COLO668 (cell line): ENCODE results near the gene FBLN7.

Source experiments
- DNase-seq: peaks from one replicate; lab custom pipeline; 2025; ENCODE audit not compliant: unreplicated experiment; lab: John Stamatoyannopoulos, UW

The FBLN7 gene

DNA sequence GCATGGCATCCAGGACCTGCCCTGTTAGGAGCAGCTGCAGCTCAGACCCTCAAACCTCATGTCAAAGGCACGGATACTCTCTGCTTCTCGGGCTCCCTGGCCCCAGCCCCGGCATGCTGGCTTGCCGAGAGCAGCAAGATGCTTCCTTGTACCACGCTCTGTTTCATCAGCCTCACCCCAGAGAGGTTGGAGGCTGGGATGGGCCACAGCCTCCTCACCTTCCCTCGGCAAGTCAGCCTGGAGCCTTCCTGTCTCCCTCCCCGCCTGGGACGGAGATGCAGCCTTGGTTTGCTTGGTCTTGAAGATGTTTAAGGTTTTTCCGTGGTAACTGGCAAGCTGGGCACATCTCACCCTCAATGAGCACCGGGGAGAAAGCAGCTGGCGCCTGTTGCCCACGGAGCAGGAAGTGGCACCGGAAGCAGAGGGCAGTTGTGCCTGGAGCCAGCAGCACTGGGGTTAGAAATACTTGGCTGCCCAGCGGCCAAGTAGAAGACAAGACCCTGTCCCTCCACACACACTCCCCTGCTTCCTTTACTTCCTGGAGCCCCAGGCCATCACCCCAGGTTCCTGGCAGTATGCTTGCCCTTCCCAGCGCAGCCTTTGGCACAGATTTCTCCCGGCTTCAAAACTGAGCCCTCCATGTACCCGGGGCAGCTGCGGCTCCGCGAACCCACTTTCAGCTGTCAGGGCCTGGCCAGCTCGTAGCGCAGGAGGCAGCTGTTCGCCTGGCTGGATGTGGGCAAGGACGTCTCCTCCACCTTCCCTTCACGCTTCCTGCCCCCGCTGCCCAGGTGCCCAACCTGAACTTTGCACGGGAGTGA, 17.4 kb downstream of the FBLN7 start:
- DNase-seq: peak; percentile 69

DNA sequence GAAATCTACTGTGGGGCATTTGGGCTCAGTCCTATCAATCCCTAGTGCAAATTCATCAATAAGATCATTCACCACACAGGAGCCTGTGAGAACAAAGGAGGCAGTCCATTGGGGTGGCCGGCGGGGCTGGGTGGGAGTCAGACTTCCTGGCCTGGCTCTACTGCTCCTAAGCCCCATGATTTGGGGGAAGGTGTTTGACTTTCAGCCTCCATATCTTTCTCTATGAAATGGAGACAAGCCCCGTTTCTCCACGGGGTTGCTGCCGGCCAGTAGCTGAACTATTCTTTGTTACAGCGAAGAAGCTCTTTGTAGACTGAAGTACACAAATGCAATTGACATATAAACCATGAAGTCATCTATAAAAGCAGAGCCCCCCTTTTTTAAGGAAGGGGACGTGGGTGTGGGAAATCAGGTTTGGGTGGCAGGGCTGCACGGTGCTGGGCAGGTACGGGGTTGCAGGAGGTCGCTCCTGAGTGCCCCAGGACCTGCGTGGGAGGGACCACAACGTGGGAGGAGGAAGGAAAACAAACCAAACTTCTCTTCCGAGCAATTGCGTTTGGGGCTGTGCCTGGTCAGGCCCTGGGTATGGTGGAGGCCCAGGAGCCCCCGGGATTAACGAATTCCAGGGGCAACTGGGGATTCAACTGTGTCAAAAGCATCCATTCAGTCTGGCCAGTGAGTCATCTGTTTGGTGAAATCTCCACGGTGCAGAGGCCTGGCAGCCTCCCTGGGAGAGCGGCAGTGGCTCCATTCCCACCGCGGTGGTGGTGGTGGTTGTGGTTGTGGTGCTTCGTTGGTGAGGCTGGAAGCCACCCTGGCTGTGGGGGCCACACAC, 18.2 kb downstream of the FBLN7 start:
- no peak for DNase-seq

DNA sequence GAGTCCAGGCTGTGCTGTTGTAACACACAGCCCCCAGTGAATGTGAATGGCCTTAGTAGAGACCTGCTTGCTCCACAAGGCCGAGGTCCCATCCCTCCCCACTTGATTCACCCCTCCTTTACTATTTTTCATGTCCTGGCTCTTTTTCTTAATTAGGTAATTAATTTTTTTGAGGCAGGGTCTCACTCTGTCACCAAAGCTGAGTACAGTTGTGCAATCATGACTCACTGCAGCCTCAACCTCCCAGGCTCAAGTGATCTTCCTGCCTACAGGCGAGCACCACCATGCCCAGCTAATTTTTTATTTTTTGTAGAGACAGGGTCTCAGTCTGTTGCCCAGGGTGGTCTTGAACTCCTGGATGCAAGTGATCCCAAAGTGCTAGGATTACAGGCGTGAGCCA, 19.3 kb downstream of the FBLN7 start:
- no peak for DNase-seq

DNA sequence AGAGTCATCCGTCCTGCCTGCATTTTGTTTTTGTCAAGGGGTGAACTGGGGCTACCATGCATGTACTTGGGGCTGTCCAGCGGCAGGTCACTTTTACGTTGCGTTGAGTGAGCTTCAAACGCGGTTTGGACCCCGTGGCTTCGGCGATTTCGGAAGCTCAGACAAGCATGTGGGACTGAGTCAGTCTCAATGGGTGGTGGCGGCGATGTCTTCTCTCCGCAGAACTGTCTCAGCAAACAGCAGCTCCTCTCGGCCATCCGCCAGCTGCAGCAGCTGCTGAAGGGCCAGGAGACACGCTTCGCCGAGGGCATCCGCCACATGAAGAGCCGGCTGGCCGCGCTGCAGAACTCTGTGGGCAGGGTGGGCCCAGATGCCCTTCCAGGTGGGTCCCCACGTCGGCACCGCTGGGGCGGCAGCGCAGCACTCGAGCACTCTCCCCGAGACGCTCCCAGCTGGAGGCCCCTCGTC, 21.3 kb downstream of the FBLN7 start:
- DNase-seq: peak; percentile 80

DNA sequence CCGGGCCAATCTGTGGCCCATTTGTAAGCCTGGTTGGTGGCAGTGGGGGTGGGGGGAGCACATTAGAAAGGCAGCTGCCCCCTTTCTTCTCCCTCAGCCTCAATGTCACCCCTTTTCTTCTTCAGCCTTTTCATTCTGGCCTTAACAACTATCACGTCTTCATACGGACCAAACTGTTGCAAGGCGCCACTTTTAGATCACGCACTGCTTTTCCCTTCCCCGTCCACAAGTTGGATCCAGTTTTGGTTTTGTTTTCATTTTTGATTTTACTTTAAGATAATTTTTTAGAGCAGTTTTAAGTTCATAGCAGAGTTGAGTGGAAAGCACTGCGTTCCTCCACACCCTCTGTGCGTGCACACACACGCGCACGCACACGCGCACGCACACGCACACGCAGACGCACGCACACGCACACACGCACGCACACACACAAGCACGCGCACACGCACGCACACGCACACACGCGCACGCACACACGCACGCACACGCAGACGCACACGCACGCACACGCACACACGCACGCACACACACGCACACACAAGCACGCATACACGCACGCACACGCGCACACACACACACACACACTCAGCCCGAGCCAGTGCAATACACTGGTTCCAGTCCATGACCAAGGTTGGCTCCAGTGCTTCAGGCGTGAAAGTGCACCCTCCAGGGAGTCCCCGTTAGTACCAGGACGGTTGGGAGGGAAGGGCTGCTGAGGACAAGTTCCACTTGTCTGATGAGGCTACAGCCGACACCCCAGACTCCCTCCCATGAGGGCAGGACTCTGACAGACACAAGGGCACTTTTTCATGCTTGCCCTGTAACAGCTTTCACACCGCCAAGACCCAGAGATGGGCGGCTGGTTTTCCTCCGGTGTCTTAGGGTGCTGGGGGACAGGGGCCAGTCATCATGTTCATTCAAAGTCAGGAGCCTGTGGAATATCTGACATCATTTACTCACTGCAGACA, 22.4 kb downstream of the FBLN7 start:
- peak; percentile 13 for DNase-seq

DNA sequence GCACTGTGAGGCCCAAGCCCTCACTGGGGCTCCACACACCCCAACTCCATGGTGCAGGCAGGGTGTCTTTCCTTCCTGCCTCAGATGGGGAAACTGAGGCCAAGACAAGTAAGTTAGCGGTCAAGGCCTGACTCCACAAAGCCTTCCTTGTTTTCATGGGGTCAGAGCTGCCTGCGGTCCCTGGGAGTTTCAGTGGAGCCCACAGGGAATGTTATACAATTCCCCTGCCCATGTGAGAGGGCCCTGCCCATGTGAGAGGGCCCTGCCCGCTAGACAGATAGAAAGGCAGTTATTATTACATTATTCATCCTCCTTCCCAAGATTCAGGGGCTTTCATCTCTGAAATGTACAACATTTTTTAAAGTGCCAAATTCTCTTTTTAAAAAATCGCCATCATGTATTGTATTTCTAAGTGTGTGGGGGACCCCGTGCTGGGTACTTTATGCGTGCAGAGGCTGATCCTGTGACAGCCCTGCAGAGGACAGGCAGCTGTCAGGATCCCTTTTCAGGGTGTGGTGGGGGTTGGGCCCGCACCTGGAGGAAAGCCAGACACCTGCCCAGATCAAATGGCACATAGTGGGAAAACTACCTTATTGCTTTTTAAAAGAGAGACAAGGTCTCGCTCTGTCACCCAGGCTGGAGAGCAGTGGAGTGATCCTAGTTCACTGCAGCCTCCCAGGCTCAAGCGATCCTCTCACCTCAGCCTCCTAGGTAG, 23.4 kb downstream of the FBLN7 start:
- peak; percentile 87 for DNase-seq

- no peak for DNase-seq
Measured at GRCh38 chr2:112162341-112162740, 24.2 kb downstream of the FBLN7 start.

DNA sequence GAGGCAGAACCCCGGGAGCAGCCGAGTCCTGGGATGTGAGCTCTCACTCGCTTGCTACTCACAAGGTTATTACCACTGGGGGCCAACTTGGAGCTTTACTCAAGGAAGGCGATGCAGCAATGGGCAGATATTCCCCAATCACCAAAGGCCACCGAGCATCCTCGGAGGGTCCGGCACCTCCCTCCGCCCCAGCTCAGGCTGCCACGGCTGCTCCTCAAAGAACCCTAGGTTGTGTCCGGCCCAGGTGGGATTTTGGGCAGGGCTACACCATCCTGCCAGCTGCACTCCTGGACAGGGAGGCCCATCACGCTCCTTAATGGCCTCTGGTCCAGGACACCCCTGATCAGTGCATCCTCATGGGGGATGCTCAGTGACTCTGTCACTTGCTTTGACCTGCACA, 24.8 kb downstream of the FBLN7 start:
- DNase-seq: no peak

DNA sequence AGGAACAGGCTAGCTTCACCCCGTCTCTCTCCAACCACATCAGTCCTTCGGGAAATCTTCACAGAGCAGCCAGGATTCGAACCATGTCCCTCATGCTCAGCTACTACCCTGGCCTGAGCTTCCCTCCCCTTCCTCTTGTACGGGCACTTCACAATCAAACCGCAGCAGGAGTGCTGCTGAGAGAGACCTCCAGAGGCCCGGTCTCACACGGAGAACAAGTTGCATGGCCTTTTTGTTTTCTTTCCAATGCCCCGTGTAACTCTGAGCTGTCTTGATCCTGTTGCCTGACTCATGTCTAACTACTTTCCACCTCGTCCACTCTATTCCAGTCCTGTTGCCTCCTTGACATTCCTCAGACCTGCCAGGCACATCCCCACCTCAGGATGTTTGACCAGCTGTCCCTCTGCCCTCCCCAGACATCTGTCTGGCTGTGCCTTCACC, 25.4 kb downstream of the FBLN7 start:
- DNase-seq: peak; percentile 23

DNA sequence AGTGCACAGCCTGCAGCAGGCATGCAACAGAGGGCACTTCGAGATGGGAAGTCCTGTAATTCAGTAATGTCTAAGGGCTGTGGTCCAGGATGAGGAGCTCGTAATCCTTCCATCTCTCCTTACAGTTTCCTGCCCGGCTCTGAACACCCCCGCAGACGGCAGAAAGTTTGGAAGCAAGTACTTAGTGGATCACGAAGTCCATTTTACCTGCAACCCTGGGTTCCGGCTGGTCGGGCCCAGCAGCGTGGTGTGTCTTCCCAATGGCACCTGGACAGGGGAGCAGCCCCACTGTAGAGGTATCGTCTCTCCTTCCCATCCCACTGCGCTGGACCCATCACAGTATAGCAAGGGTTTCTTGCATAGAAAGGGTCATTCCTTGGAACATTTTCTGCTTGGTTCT, 26.7 kb downstream of the FBLN7 start:
- DNase-seq: no peak

GRCh38 chr2:112165296-112165695, 27.1 kb downstream of the FBLN7 start:
- DNase-seq: no peak

DNA sequence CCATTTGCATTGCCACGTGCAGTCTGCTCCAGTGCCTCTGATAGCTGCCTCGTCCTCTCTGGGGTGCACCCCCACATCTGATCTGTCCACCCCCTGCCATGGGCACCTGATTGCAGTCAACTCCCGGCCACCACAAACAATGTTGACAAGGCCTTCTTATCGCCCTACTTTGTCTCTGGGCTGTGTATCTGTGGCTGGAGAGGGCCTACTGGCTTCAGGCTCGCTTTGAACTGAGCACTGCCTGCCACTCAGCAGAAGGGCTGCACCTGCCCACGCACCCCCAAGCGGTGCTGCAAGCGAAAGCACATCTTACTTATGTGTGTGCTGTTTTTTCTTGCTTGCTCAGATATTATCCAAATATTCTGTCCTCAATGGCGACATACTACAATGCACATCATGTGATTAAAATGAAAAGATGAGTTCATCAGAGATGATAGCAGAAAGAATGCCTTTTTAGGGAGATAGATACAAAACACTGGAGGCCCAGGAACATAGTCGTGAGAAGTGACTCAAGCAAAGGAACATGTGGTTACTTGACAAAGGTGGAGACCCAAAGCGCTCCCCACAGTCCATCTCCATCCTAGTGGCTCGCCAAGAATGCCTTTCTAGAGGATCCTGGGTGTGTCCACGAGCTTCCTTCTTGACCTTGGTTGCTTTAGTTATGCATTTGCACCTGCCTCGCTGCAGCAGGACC, 28.8 kb downstream of the FBLN7 start:
- no peak for DNase-seq

DNA sequence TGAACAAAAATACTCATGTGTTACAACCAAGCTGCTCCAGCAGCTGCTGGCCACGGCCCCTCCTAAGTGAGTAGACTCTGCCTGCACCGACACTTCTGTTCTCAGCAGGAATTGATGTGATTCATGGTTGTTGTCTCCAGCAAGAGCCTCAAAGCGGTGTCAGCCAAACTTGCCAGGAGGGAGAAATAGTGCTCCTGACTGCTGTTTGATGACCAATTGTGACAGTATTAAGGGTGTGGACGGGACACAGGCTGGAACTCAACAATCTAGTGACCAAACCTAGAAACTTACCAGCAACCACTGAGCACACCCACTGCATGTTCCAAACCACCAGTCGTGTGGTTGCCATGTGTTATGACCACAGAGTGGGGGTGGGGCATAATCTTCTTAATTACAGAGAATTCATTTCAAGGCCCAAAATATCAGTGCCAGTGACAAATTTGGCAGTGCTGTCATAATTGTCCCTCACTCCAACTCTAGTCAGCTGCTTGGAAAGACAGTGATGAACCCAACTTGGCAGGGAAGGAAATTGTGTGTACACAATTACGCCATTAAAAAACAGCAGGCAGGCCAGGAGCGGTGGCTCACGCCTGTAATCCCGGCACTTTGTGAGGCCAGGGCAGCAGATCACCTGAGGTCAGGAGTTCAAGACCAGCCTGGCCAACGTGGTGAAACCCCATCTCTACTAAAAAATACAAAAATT, 30.4 kb downstream of the FBLN7 start:
- DNase-seq: no peak

DNA sequence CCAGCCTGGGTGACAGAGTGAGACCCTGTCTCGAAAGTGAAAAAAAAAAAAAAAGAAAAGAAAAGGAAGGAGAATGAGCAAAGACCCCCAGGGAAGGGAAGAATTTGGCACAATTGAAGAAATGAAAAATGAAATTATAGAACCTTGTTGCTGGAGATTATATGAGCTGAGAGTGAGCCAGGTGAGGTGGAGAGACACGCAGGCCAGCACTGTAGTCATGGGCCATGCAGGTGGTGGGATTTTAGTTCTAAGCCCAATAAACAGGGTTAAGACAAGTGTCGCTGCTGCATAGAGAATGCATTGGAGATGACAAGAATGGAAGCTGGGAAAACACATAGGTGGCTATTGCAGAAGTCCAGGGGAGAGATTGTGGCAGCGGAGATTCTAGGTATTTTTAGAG, 32.3 kb downstream of the FBLN7 start:
- DNase-seq: no peak

DNA sequence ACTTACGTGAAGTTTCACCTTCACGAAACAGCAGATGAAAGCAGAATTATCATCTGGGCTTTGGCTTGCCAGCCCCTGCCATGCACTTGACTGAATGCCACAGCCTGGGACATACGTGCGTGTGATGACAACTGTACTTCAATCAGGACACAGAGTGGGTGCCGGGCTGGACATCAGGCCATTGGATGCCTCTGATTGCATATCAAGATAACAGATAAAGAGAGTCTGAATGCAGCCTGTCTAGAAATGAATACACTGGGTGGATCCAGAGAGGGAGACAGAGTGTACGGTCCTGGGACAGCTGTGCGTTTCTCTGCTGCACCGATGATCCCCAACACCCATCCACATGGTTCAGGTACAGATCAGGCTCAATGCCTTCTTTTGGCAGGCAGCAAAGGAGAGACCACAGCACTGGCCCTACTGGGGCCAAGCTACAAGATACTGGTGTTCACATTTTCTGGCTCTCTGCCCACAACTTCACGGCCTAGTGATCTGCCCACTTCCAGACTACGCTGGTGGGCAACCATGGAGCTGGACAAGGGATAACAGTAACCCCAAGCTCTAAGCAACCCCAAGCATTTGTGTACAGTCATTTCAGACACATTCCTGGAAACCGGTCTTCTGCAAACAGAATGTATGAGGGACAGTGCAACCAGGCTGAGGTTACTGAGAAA, 35.6 kb downstream of the FBLN7 start:
- DNase-seq: no peak

DNA sequence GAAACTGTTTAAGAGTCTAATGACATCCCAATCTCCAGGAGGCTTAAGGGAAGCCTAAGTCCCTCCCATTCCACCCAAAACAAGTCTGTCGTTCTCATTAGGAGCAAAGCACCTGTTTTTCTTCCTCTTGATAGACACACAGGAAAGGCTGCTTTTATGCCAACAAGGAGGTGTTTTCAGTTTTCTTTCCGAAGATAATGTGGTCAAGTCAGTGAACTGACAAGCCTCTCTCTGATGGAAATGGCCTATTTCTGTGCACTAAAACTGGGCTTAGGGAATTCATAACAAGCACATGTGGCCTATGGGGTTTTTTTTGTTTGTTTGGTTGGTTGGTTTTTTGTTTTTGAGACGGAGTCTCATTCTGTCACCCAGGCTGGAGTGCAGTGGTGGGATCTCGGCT, 36.2 kb downstream of the FBLN7 start:
- DNase-seq: no peak

DNA sequence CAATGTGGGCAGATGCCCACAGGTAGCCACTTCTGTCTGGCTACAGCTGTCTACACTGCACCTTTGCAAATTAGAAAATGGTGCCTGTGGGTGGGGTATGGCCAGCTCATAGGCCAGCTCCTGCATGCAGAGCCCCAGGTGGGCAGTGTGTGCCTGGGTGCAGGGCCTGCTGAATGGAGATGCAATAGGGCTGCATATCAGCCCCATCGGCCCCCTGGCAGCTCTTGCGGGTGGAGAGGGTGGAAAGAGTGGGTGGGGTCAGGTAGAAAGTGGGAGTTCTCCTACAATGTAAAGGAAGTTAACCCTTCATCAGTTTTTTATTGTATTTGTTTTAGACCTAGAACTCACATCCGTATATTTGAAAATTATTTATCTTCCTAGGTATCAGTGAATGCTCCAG, 37.1 kb downstream of the FBLN7 start:
- DNase-seq: no peak

- DNase-seq: no peak
Measured at GRCh38 chr2:112175958-112176573, 37.9 kb downstream of the FBLN7 start.
